HepG2 (cell line): ENCODE results near the gene MTIF2. TPM values are rescaled to one million over a fixed set of nuclear protein-coding genes. Genes with fewer than 3 reads are reported as not detected.

Experiments used
- BORCS8-MEF2B ChIP-seq: sonication (generic); formaldehyde crosslinking; IDR thresholded peaks from 2 replicates; pipeline ENCODE4 v1.8.0; 2022; ENCODE audit warnings: mild to moderate bottlenecking, missing genetic modification reagents
- ERF ChIP-seq: IDR thresholded peaks from 2 replicates; pipeline ENCODE4 v1.6.1; 2018; ENCODE audit warnings: missing biosample characterization, missing genetic modification reagents
- FOXP4 ChIP-seq: sonication (generic); formaldehyde crosslinking; IDR thresholded peaks from 2 replicates; pipeline ENCODE4 v1.4.0; 2020; ENCODE audit warnings: missing genetic modification reagents
- GMEB1 ChIP-seq: sonication (generic); formaldehyde crosslinking; IDR thresholded peaks from 2 replicates; pipeline ENCODE4 v1.5.1; 2020; ENCODE audit warnings: missing genetic modification reagents, mild to moderate bottlenecking, borderline replicate concordance
- MED1 ChIP-seq: sonication (generic); formaldehyde crosslinking; IDR thresholded peaks from 2 replicates; pipeline ENCODE4 v1.4.0; 2020; ENCODE audit warnings: missing genetic modification reagents
- RAD51 ChIP-seq: fragments of 450-650 bp; IDR thresholded peaks from 2 replicates; pipeline ENCODE4 v1.6.1; 2016; ENCODE audit warnings: borderline replicate concordance
- SNAPC4 ChIP-seq: sonication (generic); formaldehyde crosslinking; IDR thresholded peaks from 2 replicates; pipeline ENCODE4 v1.4.0; 2020; ENCODE audit warnings: mild to moderate bottlenecking, missing genetic modification reagents
- SP1 ChIP-seq, 2 experiments: fragments of 450-650 bp in 1 of 2; sonication (generic) in 1 of 2; formaldehyde crosslinking in 1 of 2; IDR thresholded peaks; 2 replicates each; pipeline versions ENCODE4 v1.4.0 to v1.6.1; 2016 to 2020; ENCODE audit warnings: missing genetic modification reagents in 1 of 2
- ZBTB38 ChIP-seq: sonication (generic); formaldehyde crosslinking; IDR thresholded peaks from 2 replicates; pipeline ENCODE4 v1.5.1; 2020; ENCODE audit warnings: mild to moderate bottlenecking, missing genetic modification reagents
- ZNF451 ChIP-seq: sonication (generic); formaldehyde crosslinking; IDR thresholded peaks from 2 replicates; pipeline ENCODE4 v1.5.0; 2020; ENCODE audit warnings: mild to moderate bottlenecking, missing genetic modification reagents
- ZNF562 ChIP-seq: sonication (generic); formaldehyde crosslinking; IDR thresholded peaks from 2 replicates; pipeline ENCODE4 v1.8.0; 2022; ENCODE audit warnings: missing genetic modification reagents, borderline replicate concordance
- polyA plus RNA-seq, 8 experiments: library from polyadenylated mRNA; depleted of rRNA in 3 of 8; stranded (reverse) in 7 of 8; unstranded in 1 of 8; fragments of >200 nt; fragmentation: Illumina TruSeq in 4 of 8; extraction: Trizol in 4 of 8; gene quantifications; 2 replicates each; pipeline versions ENCODE4 v1.2.1 to v1.2.3, GENCODE V29; 2011 to 2016; ENCODE audit warnings: low read depth in 4 of 8, missing spikeins in 1 of 8, mixed read lengths in 1 of 8; ENCODE audit not compliant: insufficient read depth in 1 of 8
- total RNA-seq, 5 experiments: library from RNA; depleted of rRNA; stranded (reverse); fragments of >200 nt; fragmentation: Illumina TruSeq; extraction: Trizol; gene quantifications; 2 replicates each; pipeline ENCODE4 v1.2.3, GENCODE V29; 2016; ENCODE audit warnings: low read depth in 1 of 5
- TF ChIP-seq, protein P1 (sequence below): sonication (generic); formaldehyde crosslinking; conservative IDR thresholded peaks from 2 replicates; pipeline ENCODE4 v1.8.1; 2023; ENCODE audit warnings: missing genetic modification reagents

Gene MTIF2
- total and polyA plus RNA-seq, 2 of the 13 experiments (the other 11 are each of a cell fraction or from before 2014, with no cell fraction given), result 32.1 to 92.1 TPM

GRCh38 chr2:55268907-55269644 is at the start of gene MTIF2 (continued):
- TF ChIP-seq SNAPC4, result peak; percentile 91; the same call in 1 of the 2 replicates
- no peak for TF ChIP-seq SP1 (IDR thresholded peaks at IDR 0.05)
- peak; percentile 93 for TF ChIP-seq SP1 (CRISPR knock-in tag; IDR thresholded peaks at IDR 0.05)
- peak; percentile 96 for TF ChIP-seq BORCS8-MEF2B (CRISPR knock-in tag)
- peak; percentile 99 for TF ChIP-seq ERF (CRISPR knock-in tag)
- no peak for TF ChIP-seq ZNF562 (CRISPR knock-in tag)
- TF ChIP-seq MED1, result peak; percentile 95
- peak; percentile 85 for TF ChIP-seq ZNF451 (CRISPR knock-in tag)
- peak; percentile 96 for TF ChIP-seq ZBTB38 (CRISPR knock-in tag)
- peak; percentile 87; the same call in 1 of the 2 replicates for TF ChIP-seq GMEB1 (CRISPR knock-in tag)
- no peak for TF ChIP-seq RAD51
- TF ChIP-seq FOXP4 (CRISPR knock-in tag), result peak; percentile 86
- TF ChIP-seq, protein P1, sequence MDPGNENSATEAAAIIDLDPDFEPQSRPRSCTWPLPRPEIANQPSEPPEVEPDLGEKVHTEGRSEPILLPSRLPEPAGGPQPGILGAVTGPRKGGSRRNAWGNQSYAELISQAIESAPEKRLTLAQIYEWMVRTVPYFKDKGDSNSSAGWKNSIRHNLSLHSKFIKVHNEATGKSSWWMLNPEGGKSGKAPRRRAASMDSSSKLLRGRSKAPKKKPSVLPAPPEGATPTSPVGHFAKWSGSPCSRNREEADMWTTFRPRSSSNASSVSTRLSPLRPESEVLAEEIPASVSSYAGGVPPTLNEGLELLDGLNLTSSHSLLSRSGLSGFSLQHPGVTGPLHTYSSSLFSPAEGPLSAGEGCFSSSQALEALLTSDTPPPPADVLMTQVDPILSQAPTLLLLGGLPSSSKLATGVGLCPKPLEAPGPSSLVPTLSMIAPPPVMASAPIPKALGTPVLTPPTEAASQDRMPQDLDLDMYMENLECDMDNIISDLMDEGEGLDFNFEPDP (CRISPR knock-in tag), result 0 out of 2 replicates have a peak, but pooled peaks have one; percentile 77
